Measurements from ENCODE around the gene KCNJ6.
A peak's percentile ranks its signal among the peaks of the same experiment; 100 is the strongest.
"Not testable (repeated sequence)": the region's sequence is repeated elsewhere in the genome, so short reads cannot be mapped to it uniquely, and the experiment has no call there.

The KCNJ6 gene

GRCh38 chr21:37606549-37606948 lies 309.7 kb downstream of the KCNJ6 start:
- no peak overlapping the region for H3K27ac Mint-ChIP-seq
- ATAC-seq (no peak), DNase-seq (no peak)
- peaks cover 0 to 7% of the 10 kb centered on the region in 2 donors for H3K9me3 Mint-ChIP-seq
- H3K27me3 Mint-ChIP-seq = peaks cover 29% of the 10 kb centered on the region
- H3K4me3 Mint-ChIP-seq = no peak overlapping the region
- H3K4me1 Mint-ChIP-seq = no peaks in the 10 kb centered on the region

- H3K27ac Mint-ChIP-seq = no peak overlapping the region
- H3K4me1 Mint-ChIP-seq = no peaks in the 10 kb centered on the region
- H3K9me3 Mint-ChIP-seq = peaks cover 0 to 7% of the 10 kb centered on the region in 2 donors
- no peak overlapping the region for H3K4me3 Mint-ChIP-seq
- ATAC-seq (no peak), DNase-seq (no peak)
- peaks cover 29% of the 10 kb centered on the region for H3K27me3 Mint-ChIP-seq
Measured at GRCh38 chr21:37605006-37605405, 311.3 kb downstream of the KCNJ6 start.

DNA sequence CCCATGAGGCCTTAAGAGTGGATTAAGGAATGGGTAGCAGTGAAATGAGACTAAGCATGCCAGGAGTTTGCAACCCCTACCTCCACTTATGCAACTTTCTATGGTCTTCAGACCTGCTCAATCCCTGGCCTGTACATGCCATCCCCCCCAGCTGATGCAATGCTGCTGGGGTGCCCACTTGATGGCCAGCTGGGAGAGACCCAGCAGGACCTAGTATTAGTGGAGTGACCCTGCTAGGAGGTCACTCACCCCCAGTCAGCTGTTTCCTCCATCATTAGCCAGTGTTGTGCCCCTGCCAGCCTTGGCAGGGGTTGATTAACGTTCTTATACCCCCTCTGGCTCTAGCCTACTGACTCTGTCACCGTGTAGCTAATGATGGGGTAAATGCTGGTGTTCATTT lies 313.1 kb downstream of the KCNJ6 start:
- ATAC-seq = no peak
- no peaks in the 10 kb centered on the region for H3K4me1 Mint-ChIP-seq

DNA sequence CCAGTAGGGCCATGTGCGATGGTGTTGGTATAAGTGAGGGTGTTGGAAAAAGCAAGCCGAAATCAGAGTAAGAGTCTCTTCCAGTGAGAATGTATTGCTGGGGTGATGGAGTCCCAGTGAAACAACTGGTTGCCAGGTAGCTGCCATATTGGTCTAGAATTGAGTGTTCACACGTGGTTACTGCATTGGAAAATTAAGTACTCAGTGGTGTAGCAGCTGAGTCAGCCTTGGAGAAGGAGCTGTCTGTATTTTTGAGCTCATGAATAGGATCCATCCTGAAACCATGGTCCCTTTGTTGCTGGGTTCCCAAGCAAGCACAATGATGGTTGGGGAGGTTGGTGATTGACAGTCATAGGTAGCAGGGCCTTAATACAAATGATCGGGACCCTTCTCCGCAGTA lies 314.3 kb downstream of the KCNJ6 start:
- no peak for ATAC-seq
- peaks cover 0 to 14% of the 10 kb centered on the region in 2 donors for H3K9me3 Mint-ChIP-seq
- H3K27me3 Mint-ChIP-seq = peaks cover 24% of the 10 kb centered on the region
- H3K27ac Mint-ChIP-seq = no peak overlapping the region
- no peaks in the 10 kb centered on the region for H3K4me1 Mint-ChIP-seq
- DNase-seq = no peak
- no peak overlapping the region for H3K4me3 Mint-ChIP-seq

More for the DNA sequence above, 313.1 kb downstream of the KCNJ6 start:
- H3K9me3 Mint-ChIP-seq = peaks cover 0 to 14% of the 10 kb centered on the region in 2 donors
- H3K27ac Mint-ChIP-seq = no peak overlapping the region
- H3K27me3 Mint-ChIP-seq = peaks cover 30% of the 10 kb centered on the region
- no peak overlapping the region for H3K4me3 Mint-ChIP-seq
- DNase-seq = no peak

GRCh38 chr21:37601027-37601426 lies 315.2 kb downstream of the KCNJ6 start:
- H3K4me1 Mint-ChIP-seq = no peaks in the 10 kb centered on the region
- no peak for DNase-seq
- H3K9me3 Mint-ChIP-seq = peaks cover 0 to 14% of the 10 kb centered on the region in 2 donors
- no peak overlapping the region for H3K27ac Mint-ChIP-seq
- ATAC-seq = no peak
- peaks cover 15% of the 10 kb centered on the region for H3K27me3 Mint-ChIP-seq
- no peak overlapping the region for H3K4me3 Mint-ChIP-seq

GRCh38 chr21:37595944-37596343 lies 320.3 kb downstream of the KCNJ6 start:
- ATAC-seq = no peak
- Mint-ChIP-seq H3K9me3 (peaks cover 0 to 7% of the 10 kb centered on the region in 2 donors), H3K27me3 (peaks cover 8% of the 10 kb centered on the region), H3K4me3 (no peak overlapping the region), H3K4me1 (peaks cover 4% of the 10 kb centered on the region), H3K27ac (no peak overlapping the region)
- DNase-seq = no peak

DNA sequence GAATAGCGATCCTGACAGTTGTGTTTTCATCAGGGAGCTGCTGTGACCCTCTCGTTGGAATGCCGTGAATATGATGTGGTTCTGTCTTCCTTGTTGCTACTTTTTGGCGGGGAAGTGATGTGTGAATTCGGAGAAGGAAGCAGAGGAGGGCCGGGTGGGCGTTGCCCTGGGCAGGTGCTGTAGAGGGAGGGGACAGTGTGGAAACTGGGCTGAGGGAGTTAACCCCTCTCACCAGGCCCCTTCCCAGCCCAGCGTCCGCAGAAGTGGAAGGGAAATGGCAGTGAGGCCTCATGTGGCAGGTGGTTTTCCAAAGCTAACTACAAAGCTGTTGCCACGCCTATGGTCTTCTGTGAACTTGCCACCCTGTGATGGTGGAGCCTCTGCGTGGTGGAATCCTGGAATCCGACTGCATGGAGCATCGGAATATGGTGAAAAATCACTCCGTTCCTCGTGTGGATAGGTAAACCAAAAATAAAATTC lies 321.7 kb downstream of the KCNJ6 start:
- DNase-seq (no peak), ATAC-seq (no peak)
- Mint-ChIP-seq H3K27ac (no peak overlapping the region), H3K27me3 (peaks cover 8% of the 10 kb centered on the region), H3K4me3 (no peak overlapping the region), H3K4me1 (peaks cover 4% of the 10 kb centered on the region), H3K9me3 (peaks cover 0 to 7% of the 10 kb centered on the region in 2 donors)

DNA sequence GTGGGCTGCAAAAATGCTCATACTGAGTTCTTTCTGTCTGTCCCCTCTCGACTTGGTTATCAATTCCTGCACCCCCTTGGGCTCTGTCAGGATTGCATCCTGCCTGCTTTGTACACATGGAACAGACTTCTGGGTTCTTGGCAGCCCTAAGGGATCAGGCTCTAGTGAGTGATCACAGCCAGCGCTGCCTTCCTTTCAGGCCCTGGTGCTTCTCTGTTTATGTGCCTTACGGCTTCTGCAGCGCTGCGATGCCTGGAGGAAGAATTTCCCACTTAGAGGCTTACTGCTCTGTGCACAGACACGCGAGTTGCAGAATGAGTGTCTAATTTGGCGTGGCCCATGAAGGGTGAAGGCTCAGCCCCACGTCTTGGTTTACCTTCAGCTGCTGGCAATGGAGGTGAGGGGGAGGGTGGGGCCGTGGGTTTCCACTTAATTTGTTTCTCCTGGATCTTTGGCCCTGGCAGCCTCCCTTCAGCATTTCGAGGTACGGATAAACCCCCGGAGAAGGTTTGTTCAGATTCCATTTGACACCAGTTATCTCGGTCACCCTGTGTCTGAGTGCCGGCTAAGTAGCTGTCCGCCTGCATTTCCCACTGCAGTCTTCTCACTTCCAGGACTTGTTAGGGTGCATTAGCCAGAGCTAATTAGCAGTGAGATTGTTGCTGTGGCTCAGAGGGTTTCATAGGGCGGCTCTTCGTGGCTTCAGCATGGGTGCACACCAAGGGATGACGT lies 322.4 kb downstream of the KCNJ6 start:
- Mint-ChIP-seq H3K9me3 (peaks cover 0 to 7% of the 10 kb centered on the region in 2 donors), H3K27ac (no peak overlapping the region), H3K4me3 (no peak overlapping the region), H3K27me3 (peaks cover 7% of the 10 kb centered on the region), H3K4me1 (peaks cover 4% of the 10 kb centered on the region)
- ATAC-seq (no peak), DNase-seq (no peak)

DNA sequence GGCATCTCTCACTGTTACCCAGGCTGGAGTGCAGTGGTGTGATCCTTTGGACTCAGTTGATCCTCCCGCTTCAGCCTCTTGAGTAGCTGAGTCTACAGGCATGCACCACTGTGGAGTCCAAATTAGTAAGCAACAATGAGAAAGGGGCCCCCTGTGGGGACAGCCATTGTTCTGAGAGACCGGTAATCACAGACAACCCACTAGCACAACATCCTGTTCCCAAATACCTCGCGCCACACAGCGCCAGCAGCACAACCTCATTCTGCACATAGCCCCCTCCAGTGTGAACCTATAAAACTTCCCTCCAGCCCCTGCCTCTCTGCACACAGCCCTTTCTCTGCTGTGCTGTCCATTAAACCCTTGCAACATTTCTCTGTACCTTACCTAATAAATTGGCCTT lies 323.2 kb downstream of the KCNJ6 start:
- DNase-seq (no peak), ATAC-seq (peak; percentile 28)
- Mint-ChIP-seq H3K27me3 (no peaks in the 10 kb centered on the region), H3K9me3 (no peaks in the 10 kb centered on the region), H3K4me3 (no peak overlapping the region), H3K27ac (no peak overlapping the region), H3K4me1 (peaks cover 4% of the 10 kb centered on the region)

DNA sequence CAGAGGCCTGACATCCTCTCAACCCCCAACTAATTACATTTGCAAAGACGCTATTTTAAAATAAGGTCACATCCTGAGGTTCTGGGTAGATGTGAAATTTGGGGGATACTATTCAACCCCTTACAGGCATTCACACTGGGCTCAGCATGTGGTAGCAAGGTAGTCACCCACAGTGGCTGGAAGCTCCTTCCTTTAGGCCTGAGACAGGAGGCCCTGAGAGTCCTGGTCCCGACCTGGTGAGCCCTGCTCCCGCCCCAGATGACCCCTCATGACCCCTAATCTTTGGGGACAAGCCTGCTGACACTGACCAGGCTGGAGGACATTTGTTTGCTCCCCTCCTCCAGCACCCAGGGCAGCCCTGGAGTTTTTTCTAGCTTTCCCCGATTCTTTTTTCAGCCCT lies 323.8 kb downstream of the KCNJ6 start:
- no peaks in the 10 kb centered on the region for H3K27me3 Mint-ChIP-seq
- H3K27ac Mint-ChIP-seq = no peak overlapping the region
- H3K4me1 Mint-ChIP-seq = peaks cover 4% of the 10 kb centered on the region
- ATAC-seq = no peak
- no peaks in the 10 kb centered on the region for H3K9me3 Mint-ChIP-seq
- H3K4me3 Mint-ChIP-seq = no peak overlapping the region
- DNase-seq = no peak

GRCh38 chr21:37591994-37592393 lies 324.3 kb downstream of the KCNJ6 start:
- not testable (repeated sequence) for ATAC-seq, H3K27me3 Mint-ChIP-seq, DNase-seq, H3K4me3 Mint-ChIP-seq, H3K9me3 Mint-ChIP-seq, H3K4me1 Mint-ChIP-seq
- H3K27ac Mint-ChIP-seq = peak overlapping the region in 1 of 2 donors; percentile 78

- not testable (repeated sequence) for DNase-seq, H3K4me3 Mint-ChIP-seq, H3K27me3 Mint-ChIP-seq, H3K9me3 Mint-ChIP-seq, H3K4me1 Mint-ChIP-seq, ATAC-seq, H3K27ac Mint-ChIP-seq
Measured at GRCh38 chr21:37590836-37591235, 325.4 kb downstream of the KCNJ6 start.

DNA sequence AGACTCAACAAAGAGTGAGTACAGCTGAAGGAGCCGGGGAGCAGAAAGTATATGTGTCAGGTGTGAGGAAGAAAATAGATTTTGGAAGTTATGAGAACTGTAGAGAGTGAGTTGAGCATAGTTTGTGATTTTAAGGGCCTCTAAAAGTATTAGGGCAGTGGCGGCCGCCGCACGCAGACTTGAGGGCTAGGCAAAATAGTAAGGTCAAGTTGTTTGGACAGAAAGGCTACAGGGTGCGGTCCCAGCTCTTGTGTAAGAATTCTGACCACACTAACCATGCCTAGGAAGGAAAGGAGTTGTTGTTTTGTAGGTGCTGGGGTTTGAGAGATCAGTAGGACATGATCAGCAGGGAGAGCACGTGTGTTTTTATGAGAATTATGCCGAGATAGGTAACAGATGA lies 327.6 kb downstream of the KCNJ6 start:
- not testable (repeated sequence) for H3K27ac Mint-ChIP-seq, H3K27me3 Mint-ChIP-seq, ATAC-seq, H3K9me3 Mint-ChIP-seq, H3K4me3 Mint-ChIP-seq, H3K4me1 Mint-ChIP-seq, DNase-seq

DNA sequence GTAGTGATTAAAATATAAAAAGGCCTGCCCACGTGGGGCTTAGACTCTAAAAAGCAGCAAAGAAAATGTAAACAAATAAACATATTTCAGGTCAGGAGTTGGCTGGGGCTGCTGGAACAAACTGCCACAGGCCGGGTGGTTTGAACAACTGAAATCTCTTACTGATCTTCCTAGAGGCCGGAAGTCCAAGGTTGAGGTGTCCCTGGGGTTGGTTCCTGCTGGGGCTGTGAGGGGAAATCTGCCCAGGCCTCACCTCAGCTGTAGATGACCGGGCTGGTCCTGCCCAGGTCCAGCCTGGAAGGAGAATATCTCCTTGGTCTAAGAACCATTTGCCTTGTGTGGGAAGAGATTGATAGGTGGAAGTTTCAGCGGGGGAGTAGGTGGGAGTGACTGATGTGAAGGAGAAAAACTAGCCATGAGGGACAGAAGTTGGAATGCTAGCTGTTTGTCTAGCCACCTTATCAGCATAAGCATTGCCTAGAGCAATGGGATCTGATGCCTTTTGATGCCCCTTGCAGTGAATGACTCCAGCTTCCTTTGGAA lies 328.6 kb downstream of the KCNJ6 start:
- no peak overlapping the region for H3K27ac Mint-ChIP-seq
- no peak overlapping the region for H3K4me3 Mint-ChIP-seq
- H3K27me3 Mint-ChIP-seq = no peaks in the 10 kb centered on the region
- no peak for ATAC-seq
- H3K4me1 Mint-ChIP-seq = no peaks in the 10 kb centered on the region
- DNase-seq = no peak
- H3K9me3 Mint-ChIP-seq = no peaks in the 10 kb centered on the region

DNA sequence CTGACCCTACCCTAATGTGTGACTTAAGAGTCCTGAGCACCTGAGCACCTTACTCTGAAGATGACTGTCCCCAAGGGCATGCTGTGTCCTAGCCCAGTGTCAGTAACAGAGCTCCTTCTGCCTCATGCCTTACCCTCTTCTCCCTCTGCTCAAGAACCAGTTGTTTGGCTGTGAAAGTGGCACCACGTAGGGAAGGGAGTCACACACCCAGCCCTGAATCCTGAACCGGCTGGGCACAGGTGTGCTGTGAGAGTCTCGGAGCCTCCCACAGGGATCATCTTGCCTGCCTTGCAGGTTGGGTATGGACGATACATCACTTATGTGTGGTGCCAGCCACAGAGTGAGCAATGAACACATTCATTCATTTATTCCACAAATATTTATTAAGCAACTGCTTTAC lies 329.1 kb downstream of the KCNJ6 start:
- no peaks in the 10 kb centered on the region for H3K27me3 Mint-ChIP-seq
- DNase-seq (no peak), ATAC-seq (no peak)
- no peak overlapping the region for H3K4me3 Mint-ChIP-seq
- no peaks in the 10 kb centered on the region for H3K9me3 Mint-ChIP-seq
- H3K27ac Mint-ChIP-seq = no peak overlapping the region
- H3K4me1 Mint-ChIP-seq = no peaks in the 10 kb centered on the region

DNA sequence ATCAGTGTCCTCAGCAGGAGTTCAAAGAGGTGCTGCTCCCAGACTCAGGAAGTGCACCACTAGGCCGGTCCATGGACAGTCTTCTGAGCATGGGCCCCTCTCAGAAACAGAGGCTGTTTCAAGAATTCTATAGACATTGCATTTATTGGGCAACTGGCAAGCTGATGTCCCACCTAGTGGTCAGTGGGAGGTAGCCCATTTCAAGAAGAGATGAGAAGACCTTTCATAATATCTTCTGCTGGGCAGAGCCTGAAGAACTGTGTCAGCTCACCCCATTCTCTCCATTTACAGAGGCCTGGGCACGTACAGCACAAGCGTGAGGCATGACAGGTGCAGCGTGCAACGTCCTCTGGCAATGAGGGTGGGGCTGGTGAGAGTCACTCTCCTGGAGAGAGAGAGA lies 333.7 kb downstream of the KCNJ6 start:
- no peak overlapping the region for H3K4me3 Mint-ChIP-seq
- no peak overlapping the region for H3K27ac Mint-ChIP-seq
- peaks cover 7 to 19% of the 10 kb centered on the region in 2 donors for H3K9me3 Mint-ChIP-seq
- no peaks in the 10 kb centered on the region for H3K4me1 Mint-ChIP-seq
- DNase-seq (no peak), ATAC-seq (peak; percentile 57)
- no peaks in the 10 kb centered on the region for H3K27me3 Mint-ChIP-seq

Measured in stimulated activated naive CD8-positive, alpha-beta T cell treated with anti-CD3 and anti-CD28 coated beads, Interleukin-15, amount 100 ng/mL, for 72 hours (primary cell).